Astrocyte (in vitro differentiated cells and primary cell): ENCODE data around the gene SUSD2.

Source experiments
- CTCF ChIP-seq: IDR thresholded peaks from 2 replicates; pipeline ENCODE4 v1.5.1; 2011; ENCODE audit warnings: low read depth, mild to moderate bottlenecking, inconsistent platforms, low read length, moderate library complexity; ENCODE audit not compliant: insufficient read depth
- EZH2 ChIP-seq: IDR thresholded peaks from 2 replicates; pipeline ENCODE4 v1.6.1; 2012; ENCODE audit warnings: mild to moderate bottlenecking, low read length, inconsistent platforms; ENCODE audit not compliant: insufficient read depth

GRCh38 chr22:24219750-24220149, 38.5 kb downstream of the SUSD2 start:
- TF ChIP-seq CTCF (no peak), EZH2 (no peak)
